Cortex of kidney (tissue), 1 donor: Measurements from ENCODE around the gene LRFN2.

ENCODE experiments used
- DNase-seq: peaks from one replicate; lab custom pipeline; 2025; lab: John Stamatoyannopoulos, UW

LRFN2 gene

GRCh38 chr6:40543776-40544175, 43.4 kb downstream of the LRFN2 start:
- no peak for DNase-seq

GRCh38 chr6:40543146-40543545, 44.0 kb downstream of the LRFN2 start:
- no peak for DNase-seq

GRCh38 chr6:40542175-40542764, 44.9 kb downstream of the LRFN2 start:
- DNase-seq = no peak

GRCh38 chr6:40541556-40542174, 45.5 kb downstream of the LRFN2 start:
- DNase-seq = no peak

GRCh38 chr6:40540790-40541189, 46.4 kb downstream of the LRFN2 start:
- no peak for DNase-seq

- no peak for DNase-seq
Measured at GRCh38 chr6:40539853-40540252, 47.3 kb downstream of the LRFN2 start.

- DNase-seq = no peak
Measured at GRCh38 chr6:40538556-40538955, 48.6 kb downstream of the LRFN2 start.

GRCh38 chr6:40537446-40537845, 49.7 kb downstream of the LRFN2 start:
- DNase-seq = no peak

GRCh38 chr6:40536442-40536841, 50.7 kb downstream of the LRFN2 start:
- no peak for DNase-seq

GRCh38 chr6:40535819-40536380, 51.3 kb downstream of the LRFN2 start:
- no peak for DNase-seq

GRCh38 chr6:40535110-40535818, 51.9 kb downstream of the LRFN2 start:
- no peak for DNase-seq

- DNase-seq = no peak
Measured at GRCh38 chr6:40532349-40533000, 54.7 kb downstream of the LRFN2 start.

GRCh38 chr6:40529919-40530318, 57.2 kb downstream of the LRFN2 start:
- DNase-seq = no peak

- no peak for DNase-seq
Measured at GRCh38 chr6:40529040-40529439, 58.1 kb downstream of the LRFN2 start.

- no peak for DNase-seq
Measured at GRCh38 chr6:40528051-40528450, 59.1 kb downstream of the LRFN2 start.

- no peak for DNase-seq
Measured at GRCh38 chr6:40526036-40526435, 61.1 kb downstream of the LRFN2 start.

GRCh38 chr6:40524797-40525585, 62.2 kb downstream of the LRFN2 start:
- no peak for DNase-seq

GRCh38 chr6:40523505-40524172, 63.5 kb downstream of the LRFN2 start:
- DNase-seq = no peak

- no peak for DNase-seq
Measured at GRCh38 chr6:40521496-40521895, 65.7 kb downstream of the LRFN2 start.

- DNase-seq = no peak
Measured at GRCh38 chr6:40520678-40521077, 66.5 kb downstream of the LRFN2 start.

GRCh38 chr6:40520084-40520483, 67.1 kb downstream of the LRFN2 start:
- no peak for DNase-seq
